SU-DHL-6 (cell line): ENCODE results near the gene LRFN5.

Experiments used
- H2AFZ ChIP-seq: fragments of 200-600 bp; sonication (generic); 2 replicates; pipeline ENCODE4 v1.6.1; 2014; ENCODE audit warnings: low read depth, mild to moderate bottlenecking, moderate library complexity, mixed read lengths, antibody characterized with exemption, low read length; ENCODE audit not compliant: severe bottlenecking
- H3F3A ChIP-seq: fragments of 200-600 bp; shearing (Covaris generic); 2 replicates; pipeline ENCODE4 v1.6.0; 2016; ENCODE audit warnings: antibody characterized with exemption, mild to moderate bottlenecking; ENCODE audit not compliant: insufficient read depth
- H3K27ac ChIP-seq: fragments of 200-600 bp; sonication (generic); 2 replicates; pipeline ENCODE4 v1.5.1; 2016; ENCODE audit warnings: low read depth, mild to moderate bottlenecking, low read length, moderate library complexity, mixed read lengths
- H3K27me3 ChIP-seq: fragments of 200-600 bp; sonication (generic), shearing (Covaris generic); 2 replicates; pipeline ENCODE4 v1.6.0; 2014; ENCODE audit warnings: mild to moderate bottlenecking, low read length
- H3K36me3 ChIP-seq: fragments of 200-600 bp; sonication (generic); 2 replicates; pipeline ENCODE4 v1.6.1; 2014; ENCODE audit warnings: mild to moderate bottlenecking, low read length, mixed read lengths
- H3K4me2 ChIP-seq: fragments of 300-600, 200-600 bp; shearing (Covaris generic), sonication (generic); 2 replicates; pipeline ENCODE4 v1.6.0; 2014; ENCODE audit warnings: low read length, low read depth, mild to moderate bottlenecking; ENCODE audit not compliant: poor library complexity, severe bottlenecking
- H3K4me3 ChIP-seq: fragments of 200-600 bp; sonication (generic); 2 replicates; pipeline ENCODE4 v1.5.1; 2014; ENCODE audit warnings: antibody characterized with exemption, low read length, mild to moderate bottlenecking, mixed read lengths; ENCODE audit not compliant: insufficient read depth, poor library complexity, severe bottlenecking
- H3K79me2 ChIP-seq: fragments of 200-600 bp; sonication (generic); 2 replicates; pipeline ENCODE4 v1.6.1; 2014; ENCODE audit warnings: mild to moderate bottlenecking, low read length, moderate library complexity; ENCODE audit not compliant: insufficient read depth
- H3K9ac ChIP-seq: fragments of 200-600 bp; sonication (generic); 2 replicates; pipeline ENCODE4 v1.7.0; 2014; ENCODE audit warnings: mild to moderate bottlenecking, low read length
- H3K9me2 ChIP-seq: fragments of 200-600 bp; sonication (generic); replicated peaks from 2 replicates; pipeline ENCODE4 v1.6.1; 2014; ENCODE audit warnings: low read length; ENCODE audit not compliant: insufficient read depth
- H3K9me3 ChIP-seq: fragments of 200-600 bp; sonication (generic); 2 replicates; pipeline ENCODE4 v1.6.1; 2014; ENCODE audit warnings: low read length, mixed read lengths; ENCODE audit not compliant: insufficient read depth
- H4K20me1 ChIP-seq: fragments of 200-600 bp; sonication (generic); 2 replicates; pipeline ENCODE4 v1.6.1; 2014; ENCODE audit warnings: low read depth, mild to moderate bottlenecking, antibody characterized with exemption, low read length, moderate library complexity, mixed read lengths
- CTCF ChIP-seq: fragments of 200-600 bp; sonication (generic); IDR thresholded peaks from one replicate; pipeline ENCODE4 v1.5.1; 2017; ENCODE audit warnings: antibody characterized with exemption, mild to moderate bottlenecking, low read length, moderate library complexity; ENCODE audit not compliant: insufficient read depth, poor library complexity, severe bottlenecking
- EZH2phosphoT487 ChIP-seq: fragments of 200-600 bp; sonication (generic), shearing (Covaris generic); conservative IDR thresholded peaks from 2 replicates; pipeline ENCODE4 v1.6.1; 2018; ENCODE audit warnings: mild to moderate bottlenecking, antibody characterized with exemption, low read length, moderate library complexity, mixed read lengths

LRFN5 gene

GRCh38 chr14:41782511-41782910 lies 175.8 kb downstream of the LRFN5 start:
- H3K4me3 ChIP-seq = no peak overlapping the region
- no peak overlapping the region for H3K4me2 ChIP-seq
- H3K9me2 ChIP-seq = no peaks in the 10 kb centered on the region
- H3K27ac ChIP-seq = no peak overlapping the region
- no peaks in the 10 kb centered on the region for H3K36me3 ChIP-seq
- TF ChIP-seq EZH2phosphoT487 (no peak), CTCF (no peak)
- no peaks in the 10 kb centered on the region for H4K20me1 ChIP-seq
- H3K9me3 ChIP-seq = no peaks in the 10 kb centered on the region
- H3F3A ChIP-seq = no peaks in the 10 kb centered on the region
- no peaks in the 10 kb centered on the region for H3K79me2 ChIP-seq
- H3K9ac ChIP-seq = no peak overlapping the region
- H2AFZ ChIP-seq = peak overlapping the region; percentile 69
- no peaks in the 10 kb centered on the region for H3K27me3 ChIP-seq

DNA sequence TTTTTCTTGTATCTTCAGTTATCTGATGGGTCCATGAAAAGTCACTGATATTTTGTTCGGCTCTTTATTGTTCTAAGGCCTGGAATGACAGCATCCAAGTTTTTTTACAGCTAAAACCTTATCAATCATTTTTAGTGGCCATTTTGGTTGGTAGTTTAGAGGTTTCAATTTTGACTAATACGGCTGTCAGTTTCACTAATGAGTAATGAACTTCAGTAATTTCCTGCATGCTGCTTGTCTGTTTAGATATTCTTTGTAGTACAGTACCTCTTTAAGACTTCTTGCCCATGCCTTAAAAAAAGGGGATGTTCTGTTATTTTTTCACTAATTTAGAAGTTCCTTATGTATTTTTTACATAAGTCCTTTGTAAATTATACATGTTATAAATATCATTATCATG lies 176.7 kb downstream of the LRFN5 start:
- Histone ChIP-seq H3K9ac (no peak overlapping the region), H3K27me3 (no peaks in the 10 kb centered on the region), H3K4me2 (no peak overlapping the region), H3K9me2 (no peaks in the 10 kb centered on the region), H3K9me3 (no peaks in the 10 kb centered on the region), H3K27ac (no peak overlapping the region), H3K79me2 (no peaks in the 10 kb centered on the region), H4K20me1 (no peaks in the 10 kb centered on the region), H2AFZ (peak overlapping the region; percentile 69), H3K4me3 (no peak overlapping the region), H3K36me3 (no peaks in the 10 kb centered on the region), H3F3A (no peaks in the 10 kb centered on the region)
- no peak for TF ChIP-seq EZH2phosphoT487
- no peak for TF ChIP-seq CTCF

GRCh38 chr14:41785696-41786095 lies 179.0 kb downstream of the LRFN5 start:
- no peak overlapping the region for H3K27ac ChIP-seq
- no peaks in the 10 kb centered on the region for H3K36me3 ChIP-seq
- H3K9ac ChIP-seq = no peak overlapping the region
- H3K27me3 ChIP-seq = no peaks in the 10 kb centered on the region
- H3F3A ChIP-seq = no peaks in the 10 kb centered on the region
- TF ChIP-seq EZH2phosphoT487 (no peak), CTCF (no peak)
- H3K4me3 ChIP-seq = no peak overlapping the region
- no peaks in the 10 kb centered on the region for H3K79me2 ChIP-seq
- H4K20me1 ChIP-seq = no peaks in the 10 kb centered on the region
- peak overlapping the region; percentile 78 for H2AFZ ChIP-seq
- H3K4me2 ChIP-seq = peak overlapping the region; percentile 41
- H3K9me2 ChIP-seq = no peaks in the 10 kb centered on the region
- H3K9me3 ChIP-seq = no peaks in the 10 kb centered on the region

- Histone ChIP-seq H3K9me2 (no peaks in the 10 kb centered on the region), H3F3A (no peaks in the 10 kb centered on the region), H3K9ac (no peak overlapping the region), H3K36me3 (no peaks in the 10 kb centered on the region; the same call in 1 of the 2 replicates), H4K20me1 (no peaks in the 10 kb centered on the region), H3K79me2 (no peaks in the 10 kb centered on the region), H3K9me3 (no peaks in the 10 kb centered on the region), H3K27ac (no peak overlapping the region), H2AFZ (peak overlapping the region; percentile 21), H3K4me2 (no peak overlapping the region), H3K4me3 (no peak overlapping the region), H3K27me3 (no peaks in the 10 kb centered on the region)
- no peak for TF ChIP-seq EZH2phosphoT487
- no peak for TF ChIP-seq CTCF
These were observed 193.1 kb downstream of the LRFN5 start for GRCh38 chr14:41799817-41800216.
